ENCODE results near the gene TWF2.

- TF ChIP-seq CTCF (IDR thresholded peaks at IDR 0.05; ENCODE audit: low read depth, low read length) (no peak), POLR2A (IDR thresholded peaks at IDR 0.05; ENCODE audit: extremely low read depth, insufficient read length) (no peak), MAX (IDR thresholded peaks at IDR 0.05; ENCODE audit: low read depth, low read length) (no peak), MYC (IDR thresholded peaks at IDR 0.05; ENCODE audit: low read depth, low read length) (no peak)
Observed at GRCh38 chr3:52256159-52256558, 17.2 kb upstream of the TWF2 start.

Data from NB4 (cell line).